Lower leg skin (tissue), 3 donors: Measurements from ENCODE around the gene MYL3.

Experiments
- POLR2A ChIP-seq, 2 donors: fragments of 450-650 bp; IDR thresholded peaks; one replicate each; pipeline ENCODE4 v1.6.1; 2016 to 2017; ENCODE audit warnings: antibody characterized with exemption in 2 of 2, mild to moderate bottlenecking in 1 of 2, moderate library complexity in 1 of 2
- TF ChIP-seq, protein P1 (sequence below), 3 donors: fragments of 450-650 bp; IDR thresholded peaks; one replicate each; pipeline ENCODE4 v1.5.1; 2016; ENCODE audit warnings: antibody characterized with exemption in 3 of 3, mild to moderate bottlenecking in 3 of 3, moderate library complexity in 2 of 3

DNA sequence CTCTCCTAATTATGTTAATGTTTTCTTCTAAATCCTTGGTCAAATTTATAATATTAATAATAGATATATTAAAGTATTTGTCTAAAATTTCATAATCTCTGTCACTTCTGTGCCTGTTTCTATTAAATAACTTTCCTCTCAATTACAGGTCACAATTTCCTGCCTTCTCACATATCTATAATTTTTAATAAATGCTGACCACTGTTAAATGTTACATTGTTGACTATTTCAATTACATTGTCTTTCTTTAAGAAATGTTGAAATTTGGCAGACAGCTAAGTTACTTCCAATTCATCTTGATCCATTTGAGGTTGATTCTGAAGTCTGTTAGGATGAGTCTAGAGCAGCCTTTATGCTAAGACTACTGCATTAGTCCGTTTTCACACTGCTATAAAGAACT, 41.7 kb downstream of the MYL3 start:
- TF ChIP-seq, protein P1, sequence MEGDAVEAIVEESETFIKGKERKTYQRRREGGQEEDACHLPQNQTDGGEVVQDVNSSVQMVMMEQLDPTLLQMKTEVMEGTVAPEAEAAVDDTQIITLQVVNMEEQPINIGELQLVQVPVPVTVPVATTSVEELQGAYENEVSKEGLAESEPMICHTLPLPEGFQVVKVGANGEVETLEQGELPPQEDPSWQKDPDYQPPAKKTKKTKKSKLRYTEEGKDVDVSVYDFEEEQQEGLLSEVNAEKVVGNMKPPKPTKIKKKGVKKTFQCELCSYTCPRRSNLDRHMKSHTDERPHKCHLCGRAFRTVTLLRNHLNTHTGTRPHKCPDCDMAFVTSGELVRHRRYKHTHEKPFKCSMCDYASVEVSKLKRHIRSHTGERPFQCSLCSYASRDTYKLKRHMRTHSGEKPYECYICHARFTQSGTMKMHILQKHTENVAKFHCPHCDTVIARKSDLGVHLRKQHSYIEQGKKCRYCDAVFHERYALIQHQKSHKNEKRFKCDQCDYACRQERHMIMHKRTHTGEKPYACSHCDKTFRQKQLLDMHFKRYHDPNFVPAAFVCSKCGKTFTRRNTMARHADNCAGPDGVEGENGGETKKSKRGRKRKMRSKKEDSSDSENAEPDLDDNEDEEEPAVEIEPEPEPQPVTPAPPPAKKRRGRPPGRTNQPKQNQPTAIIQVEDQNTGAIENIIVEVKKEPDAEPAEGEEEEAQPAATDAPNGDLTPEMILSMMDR (IDR thresholded peaks at IDR 0.05) = no peak
- no peak for TF ChIP-seq POLR2A (IDR thresholded peaks at IDR 0.05)
